IMR-90 (cell line): ENCODE data around the gene OTOG. TPM values are rescaled to one million over a fixed set of nuclear protein-coding genes. Genes with fewer than 3 reads are reported as not detected.

Source experiments
- ATAC-seq: fragments of 200-7000 bp; cut with Tn5 transposase; 2 replicates; pipeline ENCODE4 v1.9.1; 2020; ENCODE audit warnings: low read depth, mild to moderate bottlenecking, moderate library complexity
- BruUV-seq: library from RNA; stranded (reverse); fragments of 400-500 nt; replicated peaks from 2 replicates; lab custom pipeline; 2021; lab: Mats Ljungman, UMichigan
- CTCF ChIA-PET: fragments of 300-600 bp; formaldehyde crosslinking; extraction: SDS; loops from one replicate; lab custom pipeline; 2021; ENCODE audit warnings: antibody characterized with exemption; lab: Yijun Ruan, JAX
- POLR2A ChIA-PET: fragments of 300-600 bp; sonication (Branson Sonifier 250); formaldehyde crosslinking; loops from one replicate; lab custom pipeline; 2022; ENCODE audit warnings: antibody characterized with exemption; ENCODE audit not compliant: unreplicated experiment; lab: Charles Lee
- DNase-seq: peaks from one replicate; pipeline ENCODE4 v3.0.0; 2013
- H2AFZ ChIP-seq: replicated peaks from 2 replicates; pipeline ENCODE3; 2013; ENCODE audit warnings: low read length, mild to moderate bottlenecking; ENCODE audit not compliant: poor library complexity
- H2AK5ac ChIP-seq: 2 replicates; pipeline ENCODE4 v1.6.1; 2013; ENCODE audit warnings: low read depth, low read length, inconsistent platforms
- H2AK9ac ChIP-seq: replicated peaks from 2 replicates; pipeline ENCODE3; 2013; ENCODE audit warnings: mild to moderate bottlenecking, low read depth, low read length, moderate library complexity; ENCODE audit not compliant: poor library complexity
- H2BK120ac ChIP-seq: 2 replicates; pipeline ENCODE4 v1.6.1; 2013; ENCODE audit warnings: low read depth, low read length, inconsistent platforms
- H2BK15ac ChIP-seq: 3 replicates; pipeline ENCODE4 v1.6.1; 2013; ENCODE audit warnings: low read depth, low read length, inconsistent platforms
- H2BK20ac ChIP-seq: 2 replicates; pipeline ENCODE4 v1.6.1; 2013; ENCODE audit warnings: low read depth, mild to moderate bottlenecking, inconsistent platforms, low read length, moderate library complexity
- H2BK5ac ChIP-seq: 2 replicates; pipeline ENCODE4 v1.6.1; 2013; ENCODE audit warnings: mild to moderate bottlenecking, low read depth, low read length, inconsistent platforms; ENCODE audit not compliant: poor library complexity, severe bottlenecking
- H3K14ac ChIP-seq: replicated peaks from 2 replicates; pipeline ENCODE4 v1.6.1; 2013; ENCODE audit warnings: low read depth, low read length, inconsistent platforms
- H3K18ac ChIP-seq: 2 replicates; pipeline ENCODE4 v1.6.1; 2013; ENCODE audit warnings: low read depth, low read length, control low read depth
- H3K23ac ChIP-seq: 2 replicates; pipeline ENCODE4 v1.6.1; 2013; ENCODE audit warnings: low read depth, low read length, inconsistent platforms
- H3K27ac ChIP-seq: 2 replicates; pipeline ENCODE4 v1.5.1; 2013; ENCODE audit warnings: mild to moderate bottlenecking, control low read depth, low read length; ENCODE audit not compliant: insufficient read depth
- H3K27me3 ChIP-seq: 2 replicates; pipeline ENCODE4 v1.6.1; 2013; ENCODE audit warnings: low read length; ENCODE audit not compliant: control insufficient read depth, insufficient read depth
- H3K36me3 ChIP-seq: 2 replicates; pipeline ENCODE4 v1.6.1; 2013; ENCODE audit warnings: low read length, mixed read lengths; ENCODE audit not compliant: control insufficient read depth, insufficient read depth
- H3K4ac ChIP-seq: 2 replicates; pipeline ENCODE4 v1.6.1; 2013; ENCODE audit warnings: low read depth, low read length, inconsistent platforms
- H3K4me1 ChIP-seq: 2 replicates; pipeline ENCODE4 v1.6.1; 2013; ENCODE audit warnings: low read length, mixed read lengths; ENCODE audit not compliant: control insufficient read depth, insufficient read depth
- H3K4me2 ChIP-seq: 2 replicates; pipeline ENCODE4 v1.6.1; 2013; ENCODE audit warnings: low read depth, mild to moderate bottlenecking, control low read depth, low read length, moderate library complexity
- H3K4me3 ChIP-seq: 2 replicates; pipeline ENCODE4 v1.5.1; 2013; ENCODE audit warnings: low read depth, mild to moderate bottlenecking, control low read depth, low read length, moderate library complexity; ENCODE audit not compliant: insufficient read depth
- H3K56ac ChIP-seq: 2 replicates; pipeline ENCODE4 v1.6.1; 2013; ENCODE audit warnings: low read length, inconsistent platforms; ENCODE audit not compliant: insufficient read depth; ENCODE audit errors: extremely low read depth
- H3K79me1 ChIP-seq, 2 experiments: 2 replicates each; pipeline ENCODE4 v1.6.1; 2013; ENCODE audit warnings: low read length in 2 of 2, inconsistent platforms in 1 of 2, low read depth in 1 of 2
- H3K9ac ChIP-seq: 2 replicates; pipeline ENCODE4 v1.6.1; 2013; ENCODE audit warnings: low read depth, low read length, control low read depth
- H3K9me1 ChIP-seq: 2 replicates; pipeline ENCODE4 v1.6.1; 2013; ENCODE audit warnings: low read length, inconsistent platforms; ENCODE audit not compliant: insufficient read depth
- H3K9me3 ChIP-seq: 2 replicates; pipeline ENCODE4 v1.6.1; 2013; ENCODE audit warnings: low read length; ENCODE audit not compliant: control insufficient read depth, insufficient read depth
- H4K20me1 ChIP-seq: 2 replicates; pipeline ENCODE4 v1.6.1; 2013; ENCODE audit warnings: low read length, inconsistent platforms; ENCODE audit not compliant: insufficient read depth
- H4K5ac ChIP-seq: 2 replicates; pipeline ENCODE4 v1.6.1; 2013; ENCODE audit warnings: mild to moderate bottlenecking, low read depth, low read length, control low read depth
- H4K8ac ChIP-seq, 2 experiments: 2 replicates each; pipeline ENCODE4 v1.6.1; 2013; ENCODE audit warnings: low read depth in 2 of 2, low read length in 2 of 2, control low read depth in 1 of 2, inconsistent platforms in 1 of 2
- H4K91ac ChIP-seq: 2 replicates; pipeline ENCODE4 v1.6.1; 2013; ENCODE audit warnings: low read depth, low read length, inconsistent platforms; ENCODE audit not compliant: insufficient read depth
- CEBPB ChIP-seq: IDR thresholded peaks from 2 replicates; pipeline ENCODE4 v1.6.1; 2012; ENCODE audit warnings: low read depth, low read length, improper control_type of control experiment
- CTCF ChIP-seq: conservative IDR thresholded peaks from 2 replicates; pipeline ENCODE4 v1.5.1; 2012; ENCODE audit warnings: mild to moderate bottlenecking, low read depth, low read length, improper control_type of control experiment
- WGBS, 2 experiments: methylation state at CpG; one replicate each; pipeline versions ENCODE4 v1.1.5 to v1.1.7; 2013; ENCODE audit warnings: missing lambda C conversion rate in 2 of 2; ENCODE audit not compliant: insufficient read length in 1 of 2; ENCODE audit errors: extremely low coverage in 2 of 2; 5-methylcytosine and 5-hydroxymethylcytosine counted together
- dilution Hi-C: fragments of 300-500 bp; cut with HindIII; formaldehyde crosslinking; loops from one replicate; pipeline ENCODE4 v1.14.3; 2018; ENCODE audit warnings: low sequenced_read_pairs; ENCODE audit not compliant: unreplicated experiment
- in situ Hi-C: fragments of 300-500 bp; cut with MboI; formaldehyde crosslinking; loops from 3 replicates; pipeline ENCODE4 v1.14.3; 2019; ENCODE audit warnings: low sequenced_read_pairs, inconsistent platforms, mixed read lengths
- intact Hi-C: fragments of 100-400 bp; cut with micrococcal nuclease; formaldehyde crosslinking; loops from 2 replicates; pipeline ENCODE4 v1.10.0; 2022
- polyA plus RNA-seq, 3 experiments: library from polyadenylated mRNA; depleted of rRNA; stranded (reverse); fragments of >200 nt; gene quantifications; 2 replicates each; pipeline ENCODE4 v1.2.3, GENCODE V29; 2012; ENCODE audit warnings: low replicate concordance in 1 of 3
- total RNA-seq: library from RNA; depleted of rRNA; stranded (reverse); fragments of >200 nt; gene quantifications from 2 replicates; pipeline ENCODE4 v1.2.3, GENCODE V29; 2012

The OTOG gene
- total and polyA plus RNA-seq, 2 of the 4 experiments (the other 2 are of a cell fraction): not detected

DNA sequence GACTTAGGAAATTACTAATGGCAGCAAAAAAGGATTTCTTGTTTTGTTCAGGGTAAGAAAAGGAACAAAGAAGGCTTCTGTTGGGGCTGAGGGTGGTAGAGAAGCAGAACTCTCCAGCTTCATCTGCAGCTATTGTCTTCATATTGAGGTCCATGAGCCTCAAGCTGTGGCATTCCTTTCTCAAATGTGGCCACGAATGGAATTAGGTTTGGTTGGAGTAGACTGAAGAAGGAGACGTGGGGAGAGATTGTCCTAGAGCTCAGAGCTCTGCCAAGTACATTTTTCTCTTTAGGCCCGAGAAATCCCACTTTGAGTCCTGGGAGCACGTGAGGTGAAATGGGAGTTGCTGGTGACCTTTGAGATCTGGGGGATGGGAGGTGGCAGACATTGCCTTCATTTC is 146.5 kb downstream of the OTOG start:
- no peak overlapping the region for H3K27ac ChIP-seq
- H2AK5ac ChIP-seq: no peak overlapping the region
- no peak overlapping the region for H3K4ac ChIP-seq
- H3K9me1 ChIP-seq: no peaks in the 10 kb centered on the region
- no peak for DNase-seq
- H3K27me3 ChIP-seq: peaks cover 45% of the 10 kb centered on the region
- H4K91ac ChIP-seq: no peak overlapping the region
- H3K18ac ChIP-seq: no peak overlapping the region
- POLR2A ChIA-PET: no interaction called here
- intact Hi-C loops (loop anchor here (10.0 kb wide), 1 partner anchor 1131 kb away; no protein-coding TSS in a partner anchor), dilution Hi-C loops (no loop called here), in situ Hi-C loops (no loop called here)
- H2BK5ac ChIP-seq: no peak overlapping the region
- CTCF ChIA-PET: interaction anchor here (1.5 kb wide), 1 partner anchor 95 kb away, joined by 3 read pairs; no protein-coding TSS in a partner anchor
- H2BK120ac ChIP-seq: no peak overlapping the region
- WGBS, 2 experiments: 27% methylated on average over 2 of the region's 4 CpGs; no CpG with 5 or more reads in 1 of the 2 experiments
- H3K36me3 ChIP-seq: no peaks in the 10 kb centered on the region
- H4K8ac ChIP-seq: no peak overlapping the region
- H2BK15ac ChIP-seq: no peak overlapping the region
- H3K4me2 ChIP-seq: no peak overlapping the region
- no peaks in the 10 kb centered on the region for H3K9me3 ChIP-seq
- H3K4me1 ChIP-seq: no peaks in the 10 kb centered on the region
- no peak overlapping the region for H3K9ac ChIP-seq
- no peak overlapping the region for H4K5ac ChIP-seq
- no peak overlapping the region for H2AK9ac ChIP-seq
- H3K14ac ChIP-seq: no peak overlapping the region
- H3K4me3 ChIP-seq: no peak overlapping the region
- H3K23ac ChIP-seq: no peak overlapping the region
- no peak for ATAC-seq
- no peak overlapping the region for H3K56ac ChIP-seq
- no peak overlapping the region for H2AFZ ChIP-seq
- TF ChIP-seq CEBPB (no peak), CTCF (no peak)
- no peak overlapping the region for H2BK20ac ChIP-seq
- no peaks in the 10 kb centered on the region for H3K79me1 ChIP-seq
- no peaks in the 10 kb centered on the region for H4K20me1 ChIP-seq
- BruUV-seq: no TSS peak
